Spleen (tissue), 11 donors: Measurements from ENCODE around the gene TANGO6. TPM values are rescaled to one million over a fixed set of nuclear protein-coding genes. Genes with fewer than 3 reads are reported as not detected.

Experiments used
- DNase-seq: peaks from one replicate; pipeline ENCODE4 v3.0.0-alpha.2; 2020
- H3K27ac ChIP-seq, 8 donors: fragments of 200-600 bp; sonication (generic) in 7 of 8; 1 replicate in 4 of 8; 2 replicates in 4 of 8; pipeline versions ENCODE4 v1.5.0 to v1.8.0; 2016 to 2021; ENCODE audit warnings: inconsistent platforms in 4 of 8, mild to moderate bottlenecking in 4 of 8, moderate library complexity in 1 of 8
- H3K27me3 ChIP-seq, 7 donors: fragments of 200-600 bp; sonication (generic) in 6 of 7; replicated peaks in 1 of 7; 1 replicate in 4 of 7; 2 replicates in 3 of 7; pipeline versions ENCODE4 v1.5.0 to v1.8.0; 2016 to 2021; ENCODE audit warnings: inconsistent platforms in 3 of 7, mild to moderate bottlenecking in 1 of 7
- H3K36me3 ChIP-seq, 6 donors: fragments of 200-600 bp; sonication (generic) in 5 of 6; 1 replicate in 4 of 6; 2 replicates in 2 of 6; pipeline versions ENCODE4 v1.5.0 to v1.8.0; 2016 to 2021; ENCODE audit warnings: inconsistent platforms in 2 of 6
- H3K4me1 ChIP-seq, 6 donors: fragments of 200-600 bp; sonication (generic) in 5 of 6; 1 replicate in 3 of 6; 2 replicates in 3 of 6; pipeline versions ENCODE4 v1.5.0 to v1.8.0; 2016 to 2021; ENCODE audit warnings: inconsistent platforms in 3 of 6
- H3K4me3 ChIP-seq, 8 donors: fragments of 200-600 bp; sonication (generic) in 7 of 8; 1 replicate in 4 of 8; 2 replicates in 4 of 8; pipeline versions ENCODE4 v1.5.0 to v1.8.0; 2016 to 2021; ENCODE audit warnings: inconsistent platforms in 4 of 8, mild to moderate bottlenecking in 4 of 8, moderate library complexity in 2 of 8
- H3K9me3 ChIP-seq, 8 donors: fragments of 200-600 bp; sonication (generic) in 7 of 8; 1 replicate in 4 of 8; 2 replicates in 4 of 8; pipeline versions ENCODE4 v1.5.0 to v1.8.0; 2016 to 2021; ENCODE audit warnings: inconsistent platforms in 4 of 8
- POLR2A ChIP-seq, 3 donors: fragments of 450-650 bp; IDR thresholded peaks; one replicate each; pipeline ENCODE4 v1.5.1; 2017; ENCODE audit warnings: antibody characterized with exemption in 3 of 3, mild to moderate bottlenecking in 1 of 3
- POLR2AphosphoS5 ChIP-seq, 3 donors: sonication (generic); formaldehyde crosslinking; IDR thresholded peaks; one replicate each; pipeline ENCODE4 v1.5.1; 2017; ENCODE audit warnings: antibody characterized with exemption in 3 of 3
- WGBS, 5 donors: extraction: QIAGEN DNeasy Blood & Tissue Kit in 3 of 5; methylation state at CpG; one replicate each; pipeline versions ENCODE4 v1.1.5 to v1.1.7; 2013 to 2018; 5-methylcytosine and 5-hydroxymethylcytosine counted together
- intact Hi-C: fragments of 100-400 bp; cut with DNase I; formaldehyde crosslinking; loops from one replicate; pipeline ENCODE4 v1.15.0; 2023; ENCODE audit warnings: low total_unique reads
- polyA plus RNA-seq, 3 donors: library from polyadenylated mRNA; stranded (reverse); fragments of 200-250 nt; gene quantifications; one replicate each; pipeline ENCODE4 v1.2.1, GENCODE V29; 2013
- total RNA-seq, 7 donors: library from RNA; depleted of rRNA in 3 of 7; stranded (reverse); fragments of >200 nt in 3 of 7; fragmentation: NEBNext Ultra II Directional in 4 of 7; extraction: Animal tissue kit (Norgen Biotek cat#: 25700) in 4 of 7; gene quantifications; one replicate each; pipeline versions ENCODE4 v1.1.0 to v1.2.1, GENCODE V29; 2016 to 2021
- TF ChIP-seq, protein P1 (sequence below), 11 experiments: fragments of 200-600 bp in 7 of 11; fragments of 450-650 bp in 4 of 11; sonication (generic) in 4 of 11; IDR thresholded peaks in 8 of 11; conservative IDR thresholded peaks in 3 of 11; 1 replicate in 7 of 11; 2 replicates in 4 of 11; pipeline versions ENCODE4 v1.4.0 to v1.8.0; 2016 to 2021; ENCODE audit warnings: antibody characterized with exemption in 11 of 11, inconsistent platforms in 4 of 11, mild to moderate bottlenecking in 1 of 11
- donor health status: healthy with polysubstance abuse.
- donor health status: DM: no; HTN: no; CAD: no; lungs with moderate emphysema.
- donor health status: DM: no; HTN: no; CAD: no.
- donor health status: Bipolar disorder and iron deficiency.
- donor health status: healthy.
- donor health status: DM: no; HTN: no; CAD: no.
- donor health status: DM: yes; HTN: yes; CAD: no.

TANGO6 gene
- total and polyA plus RNA-seq, 10 donors = 1.9 to 35.2 (median 23.0) TPM

DNA sequence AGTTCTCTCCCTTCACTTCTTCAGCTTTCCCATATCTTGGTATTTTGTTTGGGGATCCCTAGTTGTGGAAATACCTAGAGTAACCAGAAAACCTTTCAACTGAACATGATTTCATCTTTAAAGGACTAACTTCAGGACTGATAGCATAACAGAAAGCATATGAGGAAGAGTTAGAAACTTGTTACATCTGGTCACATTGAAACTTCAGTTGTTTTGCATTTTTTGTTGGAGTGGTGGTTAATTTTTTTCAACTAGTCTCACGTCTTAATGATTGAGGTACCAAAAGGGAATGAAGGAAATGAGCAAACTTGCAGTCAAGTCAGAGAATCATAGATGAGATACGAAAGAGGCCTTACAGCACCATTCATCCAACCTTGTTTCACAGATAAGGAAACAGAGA is 49.6 kb downstream of the TANGO6 start:
- DNase-seq = no peak
- H3K36me3 ChIP-seq = peaks cover 0 to 45% (median 0%) of the 10 kb centered on the region in 6 donors
- peaks cover 0 to 7% (median 2%) of the 10 kb centered on the region in 6 donors for H3K4me1 ChIP-seq
- H3K4me3 ChIP-seq = no peak overlapping the region
- 82 to 97% (median 87%) methylated on average over 2 of the region's 2 CpGs for WGBS, 5 donors
- no peak overlapping the region for H3K27ac ChIP-seq
- no peaks in the 10 kb centered on the region for H3K9me3 ChIP-seq
- TF ChIP-seq POLR2AphosphoS5 (IDR thresholded peaks at IDR 0.05) = no peak
- TF ChIP-seq, protein P1, sequence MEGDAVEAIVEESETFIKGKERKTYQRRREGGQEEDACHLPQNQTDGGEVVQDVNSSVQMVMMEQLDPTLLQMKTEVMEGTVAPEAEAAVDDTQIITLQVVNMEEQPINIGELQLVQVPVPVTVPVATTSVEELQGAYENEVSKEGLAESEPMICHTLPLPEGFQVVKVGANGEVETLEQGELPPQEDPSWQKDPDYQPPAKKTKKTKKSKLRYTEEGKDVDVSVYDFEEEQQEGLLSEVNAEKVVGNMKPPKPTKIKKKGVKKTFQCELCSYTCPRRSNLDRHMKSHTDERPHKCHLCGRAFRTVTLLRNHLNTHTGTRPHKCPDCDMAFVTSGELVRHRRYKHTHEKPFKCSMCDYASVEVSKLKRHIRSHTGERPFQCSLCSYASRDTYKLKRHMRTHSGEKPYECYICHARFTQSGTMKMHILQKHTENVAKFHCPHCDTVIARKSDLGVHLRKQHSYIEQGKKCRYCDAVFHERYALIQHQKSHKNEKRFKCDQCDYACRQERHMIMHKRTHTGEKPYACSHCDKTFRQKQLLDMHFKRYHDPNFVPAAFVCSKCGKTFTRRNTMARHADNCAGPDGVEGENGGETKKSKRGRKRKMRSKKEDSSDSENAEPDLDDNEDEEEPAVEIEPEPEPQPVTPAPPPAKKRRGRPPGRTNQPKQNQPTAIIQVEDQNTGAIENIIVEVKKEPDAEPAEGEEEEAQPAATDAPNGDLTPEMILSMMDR (IDR thresholded peaks at IDR 0.05 in 8 of 11, conservative IDR thresholded peaks at IDR 0.05 in 3 of 11) = no peak
- TF ChIP-seq POLR2A (IDR thresholded peaks at IDR 0.05) = no peak
- no peaks in the 10 kb centered on the region for H3K27me3 ChIP-seq
- intact Hi-C loops = no loop called here

DNA sequence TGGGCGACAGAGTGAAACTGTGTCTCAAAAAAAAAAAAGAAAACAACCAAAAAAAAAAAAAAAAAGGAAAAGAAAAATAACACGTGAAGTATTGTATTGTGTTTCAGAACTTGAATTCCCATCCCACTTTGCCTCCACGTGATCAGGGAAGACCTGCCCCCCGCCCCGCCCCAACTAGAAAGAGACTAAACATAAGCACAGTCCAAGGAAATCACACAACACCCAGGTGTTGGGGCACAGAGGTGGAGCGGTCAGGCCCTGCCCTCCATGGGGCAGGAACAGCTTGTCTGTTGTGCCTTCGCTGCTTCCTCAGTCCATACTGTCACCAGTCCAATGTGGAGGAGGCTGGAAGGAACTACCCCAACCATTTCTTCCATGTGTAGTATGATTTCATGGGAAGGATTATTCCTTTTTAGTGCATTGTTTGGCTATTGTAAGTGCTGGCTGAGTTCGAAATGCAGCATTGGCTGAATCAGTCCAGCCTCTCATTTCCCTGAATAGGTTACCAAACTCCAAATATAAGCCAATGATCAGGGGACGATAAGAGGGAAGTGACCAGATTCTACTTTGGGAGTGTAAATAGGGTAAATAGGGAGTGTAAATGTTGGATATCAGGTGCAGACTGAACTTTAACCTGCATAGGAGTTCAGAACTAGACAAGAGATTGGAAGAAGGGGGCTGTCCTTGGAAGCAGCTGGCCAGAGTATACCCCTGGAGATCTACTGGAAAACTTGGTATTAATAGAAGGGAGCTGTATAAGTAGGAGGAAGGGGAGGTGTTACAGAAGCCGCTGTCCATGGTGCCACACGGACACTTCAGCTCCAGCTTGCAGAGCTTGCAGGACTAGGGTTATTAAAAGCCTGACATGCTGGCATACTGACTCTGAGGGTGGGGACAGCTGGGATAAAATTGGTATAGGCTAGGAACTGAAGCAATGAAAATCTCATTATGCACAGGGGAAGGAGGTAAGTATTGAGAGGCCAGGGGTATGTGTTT is 50.7 kb downstream of the TANGO6 start:
- TF ChIP-seq POLR2AphosphoS5 (IDR thresholded peaks at IDR 0.05) = no peak
- TF ChIP-seq, protein P1 (IDR thresholded peaks at IDR 0.05 in 8 of 11, conservative IDR thresholded peaks at IDR 0.05 in 3 of 11) = no peak
- no peak for TF ChIP-seq POLR2A (IDR thresholded peaks at IDR 0.05)
- peaks cover 0 to 43% (median 0%) of the 10 kb centered on the region in 6 donors for H3K36me3 ChIP-seq
- H3K9me3 ChIP-seq = no peaks in the 10 kb centered on the region
- no peak for DNase-seq
- intact Hi-C loops = no loop called here
- WGBS, 5 donors = 91 to 95% (median 91%) methylated on average over 11 of the region's 11 CpGs
- peaks cover 0 to 7% (median 1%) of the 10 kb centered on the region in 6 donors for H3K4me1 ChIP-seq
- no peak overlapping the region for H3K27ac ChIP-seq
- H3K27me3 ChIP-seq = no peaks in the 10 kb centered on the region
- H3K4me3 ChIP-seq = no peak overlapping the region

DNA sequence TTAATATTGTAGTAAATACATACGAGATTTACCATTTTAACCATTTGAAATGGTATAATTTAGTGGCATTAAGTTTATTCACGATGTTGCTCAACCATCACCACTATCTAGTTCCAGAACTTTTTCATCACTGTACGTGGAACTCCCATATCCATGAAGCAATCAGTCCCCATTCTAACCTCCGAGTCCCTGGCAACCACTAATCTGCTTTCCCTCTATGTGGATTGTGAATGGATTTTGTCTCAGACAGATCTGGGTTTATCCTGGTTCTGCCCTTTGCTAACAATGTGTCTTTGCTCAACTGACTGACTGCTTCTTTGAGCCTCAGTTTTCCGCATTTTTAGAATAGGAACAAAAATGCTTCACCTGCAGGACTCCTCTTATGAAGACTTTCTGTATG is 51.4 kb downstream of the TANGO6 start:
- peaks cover 0 to 42% (median 0%) of the 10 kb centered on the region in 6 donors for H3K36me3 ChIP-seq
- no peak overlapping the region for H3K27ac ChIP-seq
- TF ChIP-seq, protein P1 (IDR thresholded peaks at IDR 0.05 in 8 of 11, conservative IDR thresholded peaks at IDR 0.05 in 3 of 11) = no peak
- TF ChIP-seq POLR2A (IDR thresholded peaks at IDR 0.05) = no peak
- TF ChIP-seq POLR2AphosphoS5 (IDR thresholded peaks at IDR 0.05) = no peak
- WGBS, 5 donors = 90 to 98% (median 91%) methylated on average over 5 of the region's 5 CpGs
- H3K4me1 ChIP-seq = peaks cover 0 to 4% (median 0%) of the 10 kb centered on the region in 6 donors
- no peak for DNase-seq
- H3K9me3 ChIP-seq = no peaks in the 10 kb centered on the region
- H3K27me3 ChIP-seq = no peaks in the 10 kb centered on the region
- intact Hi-C loops = no loop called here
- no peak overlapping the region for H3K4me3 ChIP-seq

DNA sequence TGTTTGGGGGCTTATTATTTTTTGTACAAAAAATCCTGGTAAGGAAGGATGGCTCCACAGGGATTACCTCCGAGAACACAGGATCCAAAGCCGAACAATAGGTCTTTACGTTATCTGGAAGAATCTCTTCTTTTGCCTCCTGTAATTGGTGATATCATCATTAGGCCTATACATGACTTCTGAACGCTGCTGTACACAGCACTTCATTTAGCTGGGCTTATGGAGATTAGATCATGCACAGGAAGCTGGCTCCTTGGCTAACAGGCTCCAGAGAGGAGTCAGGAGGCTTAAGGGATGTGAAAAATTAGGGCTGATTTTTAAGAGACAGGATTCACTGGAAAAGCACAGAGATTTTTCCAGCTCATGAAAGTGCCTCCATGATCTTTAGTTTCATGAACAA is 54.7 kb downstream of the TANGO6 start:
- 85 to 96% (median 94%) methylated on average over 4 of the region's 4 CpGs for WGBS, 5 donors

More for the DNA sequence above, 54.7 kb downstream of the TANGO6 start:
- Histone ChIP-seq H3K36me3 (peaks cover 0 to 60% (median 18%) of the 10 kb centered on the region in 6 donors), H3K4me1 (no peaks in the 10 kb centered on the region), H3K4me3 (no peak overlapping the region), H3K9me3 (no peaks in the 10 kb centered on the region), H3K27me3 (no peaks in the 10 kb centered on the region), H3K27ac (no peak overlapping the region)
- DNase-seq = no peak
- TF ChIP-seq POLR2AphosphoS5 (IDR thresholded peaks at IDR 0.05) (no peak), POLR2A (IDR thresholded peaks at IDR 0.05) (no peak)
- TF ChIP-seq, protein P1 (IDR thresholded peaks at IDR 0.05 in 8 of 11, conservative IDR thresholded peaks at IDR 0.05 in 3 of 11) = no peak
- intact Hi-C loops = no loop called here
